Fibroblast of lung (primary cell): ENCODE measurements around the gene ZNF26. TPM values are rescaled to one million over a fixed set of nuclear protein-coding genes. Genes with fewer than 3 reads are reported as not detected.
"Not testable (repeated sequence)": the region's sequence is repeated elsewhere in the genome, so short reads cannot be mapped to it uniquely, and the experiment has no call there.

ENCODE experiments used
- DNase-seq, 2 donors: peaks; one replicate each; pipeline versions ENCODE4 v3.0.0 to v3.0.0-alpha.2; 2010; ENCODE audit warnings: low read depth in 2 of 2
- H2AFZ ChIP-seq: 2 replicates; pipeline ENCODE4 v1.5.1; 2012; ENCODE audit warnings: low read length, control low read depth, inconsistent platforms
- H3K27ac ChIP-seq: 2 replicates; pipeline ENCODE4 v1.5.1; 2011; ENCODE audit warnings: low read length, control low read depth; ENCODE audit not compliant: insufficient read depth
- H3K27me3 ChIP-seq: 2 replicates; pipeline ENCODE4 v1.5.1; 2011; ENCODE audit warnings: mild to moderate bottlenecking, low read length; ENCODE audit not compliant: control insufficient read depth, insufficient read depth
- H3K36me3 ChIP-seq: 2 replicates; pipeline ENCODE4 v1.5.1; 2011; ENCODE audit warnings: low read length; ENCODE audit not compliant: control insufficient read depth, insufficient read depth
- H3K4me1 ChIP-seq: 2 replicates; pipeline ENCODE4 v1.5.1; 2011; ENCODE audit warnings: low read length; ENCODE audit not compliant: control insufficient read depth, insufficient read depth; ENCODE audit errors: extremely low read depth
- H3K4me2 ChIP-seq: 2 replicates; pipeline ENCODE4 v1.5.1; 2011; ENCODE audit warnings: low read length, control low read depth; ENCODE audit not compliant: insufficient read depth; ENCODE audit errors: extremely low read depth
- H3K4me3 ChIP-seq, 4 experiments: fragments of 200-600 bp in 1 of 4; sonication (generic) in 1 of 4; replicated peaks in 1 of 4; 2 replicates each; pipeline ENCODE4 v1.5.1; 2011 to 2016; ENCODE audit warnings: low read length in 4 of 4, low read depth in 3 of 4, mild to moderate bottlenecking in 3 of 4, control low read depth in 2 of 4, inconsistent platforms in 1 of 4, mixed read lengths in 1 of 4; ENCODE audit not compliant: insufficient read depth in 1 of 4; ENCODE audit errors: control extremely low read depth in 1 of 4
- H3K79me2 ChIP-seq: 2 replicates; pipeline ENCODE4 v1.5.1; 2012; ENCODE audit warnings: mild to moderate bottlenecking, low read length, inconsistent platforms; ENCODE audit not compliant: control insufficient read depth, insufficient read depth
- H3K9ac ChIP-seq: 2 replicates; pipeline ENCODE4 v1.5.1; 2011; ENCODE audit warnings: mild to moderate bottlenecking, low read length, control low read depth; ENCODE audit not compliant: insufficient read depth
- H3K9me3 ChIP-seq: 2 replicates; pipeline ENCODE4 v1.5.1; 2012; ENCODE audit warnings: low read depth, low read length; ENCODE audit not compliant: control insufficient read depth, insufficient read depth
- H4K20me1 ChIP-seq: 2 replicates; pipeline ENCODE4 v1.5.1; 2011; ENCODE audit warnings: low read length; ENCODE audit not compliant: control insufficient read depth, insufficient read depth; ENCODE audit errors: extremely low read depth
- CTCF ChIP-seq, 2 donors: IDR thresholded peaks in 1 of 2; conservative IDR thresholded peaks in 1 of 2; 1 replicate in 1 of 2; 2 replicates in 1 of 2; pipeline ENCODE4 v1.5.1; 2011 to 2012; ENCODE audit warnings: low read length in 2 of 2, control low read depth in 1 of 2, inconsistent platforms in 1 of 2, low read depth in 1 of 2, mild to moderate bottlenecking in 1 of 2
- EZH2 ChIP-seq: IDR thresholded peaks from 2 replicates; pipeline ENCODE4 v1.5.1; 2012; ENCODE audit warnings: low read length, control low read depth, mild to moderate bottlenecking; ENCODE audit errors: missing control alignments
- polyA plus RNA-seq, 2 donors: library from polyadenylated mRNA; depleted of rRNA in 1 of 2; stranded (reverse) in 1 of 2; unstranded in 1 of 2; fragments of >200 nt; gene quantifications; 2 replicates each; pipeline ENCODE4 v1.2.1, GENCODE V29; 2011 to 2012; ENCODE audit warnings: missing spikeins in 1 of 2
- total RNA-seq: library from RNA; depleted of rRNA; stranded (reverse); fragments of >200 nt; gene quantifications from 2 replicates; pipeline ENCODE4 v1.2.1, GENCODE V29; 2014

The ZNF26 gene
- total and polyA plus RNA-seq, 2 donors (not counting 1 experiment from before 2014, with no cell fraction given), result 4.9 to 9.4 TPM

- peaks cover 32% of the 10 kb centered on the region for H3K79me2 ChIP-seq
These were observed 30.0 kb upstream of the ZNF26 start, which contains the start of gene ZNF605 for GRCh38 chr12:132956011-132956788. ZNF605 (minus strand) TSS chr12:132956306; CDS start chr12:132945635, 10,671 bp downstream.

GRCh38 chr12:132961790-132962189 is 24.4 kb upstream of the ZNF26 start:
- not testable (repeated sequence) for H3K79me2 ChIP-seq, DNase-seq, H3K27ac ChIP-seq, H3K9me3 ChIP-seq, H3K4me2 ChIP-seq, H3K4me1 ChIP-seq, H3K9ac ChIP-seq, H3K4me3 ChIP-seq, H3K27me3 ChIP-seq, H3K36me3 ChIP-seq, H4K20me1 ChIP-seq, H2AFZ ChIP-seq

More at GRCh38 chr12:132956011-132956788, 30.0 kb upstream of the ZNF26 start, which contains the start of gene ZNF605:
- TF ChIP-seq CTCF (conservative IDR thresholded peaks at IDR 0.05 in 1 of 2, IDR thresholded peaks at IDR 0.05 in 1 of 2; ENCODE audit: low read depth in 1 of 2, low read length in 2 of 2) (no peak), EZH2 (no peak)
- H3K4me1 ChIP-seq, result no peaks in the 10 kb centered on the region
- peak; percentile 90 to 91 for DNase-seq
- no peaks in the 10 kb centered on the region for H3K36me3 ChIP-seq
- H3K27ac ChIP-seq, result peak within 1 kb of the TSS; percentile 72
- H3K4me3 ChIP-seq, result peak within 1 kb of the TSS; percentile 71 to 97 (median 91)
- peak within 1 kb of the TSS; percentile 99 for H2AFZ ChIP-seq
- H4K20me1 ChIP-seq, result no peaks in the 10 kb centered on the region
- H3K9ac ChIP-seq, result peak within 1 kb of the TSS; percentile 75
- H3K27me3 ChIP-seq, result no peaks in the 10 kb centered on the region
- H3K4me2 ChIP-seq, result peak within 1 kb of the TSS; percentile 92
- H3K9me3 ChIP-seq, result peaks cover 7% of the 10 kb centered on the region

- not testable (repeated sequence) for H3K4me2 ChIP-seq, H3K79me2 ChIP-seq, H3K36me3 ChIP-seq, H3K9me3 ChIP-seq, H3K27ac ChIP-seq, H3K4me1 ChIP-seq, H4K20me1 ChIP-seq, H3K4me3 ChIP-seq, H3K27me3 ChIP-seq, H2AFZ ChIP-seq, H3K9ac ChIP-seq, DNase-seq
- peak in 1 of 2 donors; percentile 14 for TF ChIP-seq CTCF (conservative IDR thresholded peaks at IDR 0.05 in 1 of 2, IDR thresholded peaks at IDR 0.05 in 1 of 2; ENCODE audit: low read depth in 1 of 2, low read length in 2 of 2)
These were observed 22.2 kb upstream of the ZNF26 start for GRCh38 chr12:132963947-132964346.
